ENCODE data around the gene TMEM135.

TMEM135 gene

DNA sequence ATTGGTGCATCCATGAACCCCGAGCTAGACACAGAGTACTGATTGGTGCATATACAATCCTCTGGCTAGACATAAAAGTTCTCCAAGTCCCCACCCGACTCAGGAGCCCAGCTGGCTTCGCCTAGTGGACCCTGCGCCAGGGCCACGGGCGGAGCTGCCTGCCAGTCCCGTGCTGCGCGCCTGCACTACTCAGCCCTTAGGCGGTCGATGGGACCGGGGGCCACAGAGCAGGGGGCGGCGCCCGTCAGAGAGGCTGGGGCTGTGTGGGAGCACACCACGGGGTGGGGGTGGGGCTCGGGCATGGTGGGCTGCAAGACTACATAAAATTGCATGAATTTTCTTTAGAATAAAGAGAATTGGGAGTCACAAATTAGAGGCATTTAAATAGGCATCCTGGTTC lies 248.6 kb downstream of the TMEM135 start:
- H3F3A ChIP-seq (ENCODE audit: insufficient read depth), result no peaks in the 10 kb centered on the region
- no peak overlapping the region for H3K4me3 ChIP-seq (ENCODE audit: insufficient read depth, low read length, poor library complexity, severe bottlenecking)
- H3K36me3 ChIP-seq (ENCODE audit: low read length), result no peaks in the 10 kb centered on the region
- no peak overlapping the region for H3K27ac ChIP-seq (ENCODE audit: low read depth, low read length)
- no peaks in the 10 kb centered on the region for H3K9me2 ChIP-seq (replicated peaks; ENCODE audit: insufficient read depth, low read length)
- H2AFZ ChIP-seq (ENCODE audit: low read depth, low read length, severe bottlenecking), result no peak overlapping the region
- H3K4me2 ChIP-seq (ENCODE audit: low read depth, low read length, poor library complexity, severe bottlenecking), result no peak overlapping the region
- TF ChIP-seq, protein P1, sequence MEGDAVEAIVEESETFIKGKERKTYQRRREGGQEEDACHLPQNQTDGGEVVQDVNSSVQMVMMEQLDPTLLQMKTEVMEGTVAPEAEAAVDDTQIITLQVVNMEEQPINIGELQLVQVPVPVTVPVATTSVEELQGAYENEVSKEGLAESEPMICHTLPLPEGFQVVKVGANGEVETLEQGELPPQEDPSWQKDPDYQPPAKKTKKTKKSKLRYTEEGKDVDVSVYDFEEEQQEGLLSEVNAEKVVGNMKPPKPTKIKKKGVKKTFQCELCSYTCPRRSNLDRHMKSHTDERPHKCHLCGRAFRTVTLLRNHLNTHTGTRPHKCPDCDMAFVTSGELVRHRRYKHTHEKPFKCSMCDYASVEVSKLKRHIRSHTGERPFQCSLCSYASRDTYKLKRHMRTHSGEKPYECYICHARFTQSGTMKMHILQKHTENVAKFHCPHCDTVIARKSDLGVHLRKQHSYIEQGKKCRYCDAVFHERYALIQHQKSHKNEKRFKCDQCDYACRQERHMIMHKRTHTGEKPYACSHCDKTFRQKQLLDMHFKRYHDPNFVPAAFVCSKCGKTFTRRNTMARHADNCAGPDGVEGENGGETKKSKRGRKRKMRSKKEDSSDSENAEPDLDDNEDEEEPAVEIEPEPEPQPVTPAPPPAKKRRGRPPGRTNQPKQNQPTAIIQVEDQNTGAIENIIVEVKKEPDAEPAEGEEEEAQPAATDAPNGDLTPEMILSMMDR (IDR thresholded peaks at IDR 0.05; ENCODE audit: insufficient read depth, low read length, poor library complexity, severe bottlenecking), result no peak
- no peak for TF ChIP-seq EZH2phosphoT487 (conservative IDR thresholded peaks at IDR 0.05; ENCODE audit: low read length)
- H3K27me3 ChIP-seq (ENCODE audit: low read length), result no peaks in the 10 kb centered on the region
- no peaks in the 10 kb centered on the region for H4K20me1 ChIP-seq (ENCODE audit: low read depth, low read length)
- H3K79me2 ChIP-seq (ENCODE audit: insufficient read depth, low read length), result no peaks in the 10 kb centered on the region
- no peak overlapping the region for H3K9ac ChIP-seq (ENCODE audit: low read length)
- H3K9me3 ChIP-seq (ENCODE audit: insufficient read depth, low read length), result no peaks in the 10 kb centered on the region

DNA sequence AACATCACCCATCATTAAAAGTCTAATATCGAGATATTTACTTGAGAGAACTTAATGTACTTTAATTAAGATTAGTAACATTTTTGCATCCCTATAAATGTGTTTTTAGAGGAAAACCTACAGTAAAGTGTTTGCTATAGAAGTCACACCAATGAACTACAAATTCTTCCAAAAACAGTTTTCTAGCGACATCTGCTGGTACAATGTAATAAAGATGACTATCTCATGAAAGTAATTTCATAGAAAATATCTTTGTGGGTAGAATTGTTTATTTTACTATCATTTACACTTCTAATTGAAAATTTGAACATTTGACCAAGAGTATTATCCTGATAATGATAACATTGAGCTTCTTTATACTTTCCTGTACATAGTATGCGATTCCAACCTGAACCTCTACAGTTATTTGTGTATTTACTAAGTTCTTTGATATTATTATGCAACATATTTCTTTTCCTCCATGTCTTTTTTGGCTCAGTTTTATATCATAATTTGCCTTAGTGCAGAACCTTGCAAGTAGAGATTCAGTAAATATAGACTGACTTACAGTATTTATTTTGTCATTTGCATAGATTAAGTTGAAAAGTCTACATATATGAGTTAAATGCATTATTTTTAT lies 252.7 kb downstream of the TMEM135 start:
- H3K27ac ChIP-seq (ENCODE audit: low read depth, low read length), result no peak overlapping the region
- TF ChIP-seq EZH2phosphoT487 (conservative IDR thresholded peaks at IDR 0.05; ENCODE audit: low read length), result no peak
- TF ChIP-seq, protein P1 (IDR thresholded peaks at IDR 0.05; ENCODE audit: insufficient read depth, low read length, poor library complexity, severe bottlenecking), result peak; percentile 20
- no peak overlapping the region for H3K4me3 ChIP-seq (ENCODE audit: insufficient read depth, low read length, poor library complexity, severe bottlenecking)
- H3K79me2 ChIP-seq (ENCODE audit: insufficient read depth, low read length), result no peaks in the 10 kb centered on the region
- no peaks in the 10 kb centered on the region for H3K27me3 ChIP-seq (ENCODE audit: low read length)
- H3K9me2 ChIP-seq (replicated peaks; ENCODE audit: insufficient read depth, low read length), result no peaks in the 10 kb centered on the region
- no peak overlapping the region for H3K9ac ChIP-seq (ENCODE audit: low read length)
- no peaks in the 10 kb centered on the region for H4K20me1 ChIP-seq (ENCODE audit: low read depth, low read length)
- H3K4me2 ChIP-seq (ENCODE audit: low read depth, low read length, poor library complexity, severe bottlenecking), result no peak overlapping the region
- no peaks in the 10 kb centered on the region for H3K36me3 ChIP-seq (ENCODE audit: low read length)
- no peaks in the 10 kb centered on the region for H3F3A ChIP-seq (ENCODE audit: insufficient read depth)
- H3K9me3 ChIP-seq (ENCODE audit: insufficient read depth, low read length), result no peaks in the 10 kb centered on the region
- H2AFZ ChIP-seq (ENCODE audit: low read depth, low read length, severe bottlenecking), result no peak overlapping the region

DNA sequence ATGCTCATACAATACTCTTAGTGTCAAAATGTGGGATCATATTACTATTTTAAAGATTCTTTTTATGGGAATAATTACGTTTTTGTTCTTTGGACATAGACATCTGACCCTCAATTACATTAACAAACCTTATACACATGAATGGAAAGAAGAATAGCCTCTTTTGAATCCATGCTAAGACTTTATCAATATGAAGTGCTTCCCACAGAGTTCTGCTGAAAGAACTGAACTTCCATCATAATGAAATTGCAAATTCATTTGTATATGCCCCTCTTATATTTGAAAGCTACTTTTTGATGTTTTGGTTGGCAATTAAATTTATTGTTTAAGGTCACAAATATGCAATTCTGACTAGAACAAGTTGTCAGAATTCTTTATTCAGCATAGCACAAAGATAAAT lies 254.9 kb downstream of the TMEM135 start:
- no peak for TF ChIP-seq EZH2phosphoT487 (conservative IDR thresholded peaks at IDR 0.05; ENCODE audit: low read length)
- TF ChIP-seq, protein P1 (IDR thresholded peaks at IDR 0.05; ENCODE audit: insufficient read depth, low read length, poor library complexity, severe bottlenecking), result no peak
- Histone ChIP-seq H3K9ac (ENCODE audit: low read length) (no peak overlapping the region), H3K27me3 (ENCODE audit: low read length) (no peaks in the 10 kb centered on the region), H3K4me2 (ENCODE audit: low read depth, low read length, poor library complexity, severe bottlenecking) (no peak overlapping the region), H3K9me2 (replicated peaks; ENCODE audit: insufficient read depth, low read length) (no peaks in the 10 kb centered on the region), H3K27ac (ENCODE audit: low read depth, low read length) (no peak overlapping the region), H3K36me3 (ENCODE audit: low read length) (no peaks in the 10 kb centered on the region), H3K4me3 (ENCODE audit: insufficient read depth, low read length, poor library complexity, severe bottlenecking) (no peak overlapping the region), H3K79me2 (ENCODE audit: insufficient read depth, low read length) (no peaks in the 10 kb centered on the region), H2AFZ (ENCODE audit: low read depth, low read length, severe bottlenecking) (no peak overlapping the region), H3F3A (ENCODE audit: insufficient read depth) (no peaks in the 10 kb centered on the region), H4K20me1 (ENCODE audit: low read depth, low read length) (no peaks in the 10 kb centered on the region), H3K9me3 (ENCODE audit: insufficient read depth, low read length) (no peaks in the 10 kb centered on the region)
